ENCODE results near the gene CNPY4.
"Not testable (repeated sequence)": the region's sequence is repeated elsewhere in the genome, so short reads cannot be mapped to it uniquely, and the experiment has no call there.

The CNPY4 gene

GRCh38 chr7:100132126-100132525 lies 12.7 kb downstream of the CNPY4 start:
- TF ChIP-seq SP1 (IDR thresholded peaks at IDR 0.05) (no peak), FOXK2 (IDR thresholded peaks at IDR 0.05) (no peak), PKNOX1 (IDR thresholded peaks at IDR 0.05) (no peak), SUZ12 (IDR thresholded peaks at IDR 0.05) (no peak), ZNF384 (IDR thresholded peaks at IDR 0.05) (no peak), LEF1 (IDR thresholded peaks at IDR 0.05; ENCODE audit: borderline replicate concordance) (no peak), CTBP1 (IDR thresholded peaks at IDR 0.05; ENCODE audit: borderline replicate concordance) (no peak), FOXM1 (IDR thresholded peaks at IDR 0.05; ENCODE audit: borderline replicate concordance) (no peak), BHLHE40 (IDR thresholded peaks at IDR 0.05; ENCODE audit: borderline replicate concordance) (no peak), ARNT (IDR thresholded peaks at IDR 0.05) (no peak), TARDBP (IDR thresholded peaks at IDR 0.05) (no peak), NFRKB (IDR thresholded peaks at IDR 0.05) (no peak), FOXA1 (IDR thresholded peaks at IDR 0.05) (no peak), ELF4 (IDR thresholded peaks at IDR 0.05) (no peak), L3MBTL2 (conservative IDR thresholded peaks at IDR 0.05) (no peak), HDGF (IDR thresholded peaks at IDR 0.05; ENCODE audit: borderline replicate concordance) (no peak)
- CTCF ChIA-PET: interaction anchor here (0.6 to 1.9 kb wide), 11 partner anchors 9 to 279 kb away, joined by 3 to 13 read pairs (median 6); partner anchors contain the start of gene PVRIG
- DNase-seq (ENCODE audit: extremely low spot score): no peak
- POLR2A ChIA-PET: interaction anchor here (0.7 to 1.4 kb wide), 5 partner anchors 16 to 215 kb away, joined by 3 to 9 read pairs (median 3); partner anchors contain the start of genes AP4M1, LAMTOR4 and MCM7

- POLR2A ChIA-PET: interaction anchor here (0.7 to 1.4 kb wide), 5 partner anchors 16 to 214 kb away, joined by 3 to 9 read pairs (median 3); partner anchors contain the start of genes AP4M1, LAMTOR4 and MCM7
- peak; percentile 78 for DNase-seq (ENCODE audit: extremely low spot score)
- CTCF ChIA-PET: interaction anchor here (0.6 to 1.9 kb wide), 14 partner anchors 8 to 279 kb away, joined by 3 to 13 read pairs (median 6); partner anchors contain the start of genes LAMTOR4 and PVRIG
- no peak for TF ChIP-seq ARNT (IDR thresholded peaks at IDR 0.05)
These were observed 13.3 kb downstream of the CNPY4 start for GRCh38 chr7:100132697-100133151.

GRCh38 chr7:100137851-100138760 lies 18.7 kb downstream of the CNPY4 start:
- ChIA-PET CTCF (interaction anchor here (1.0 kb wide), 1 partner anchor 8 kb away, joined by 5 read pairs; no protein-coding TSS in a partner anchor), POLR2A (interaction anchor here (1.1 to 2.0 kb wide), 3 partner anchors 8 to 11 kb away, joined by 3 to 8 read pairs (median 7); partner anchors contain the start of genes LAMTOR4 and MBLAC1)
- DNase-seq (ENCODE audit: extremely low spot score): no peak
- no peak for TF ChIP-seq SUZ12 (IDR thresholded peaks at IDR 0.05)
- no peak for TF ChIP-seq CTBP1 (IDR thresholded peaks at IDR 0.05; ENCODE audit: borderline replicate concordance)
- no peak for TF ChIP-seq FOXM1 (IDR thresholded peaks at IDR 0.05; ENCODE audit: borderline replicate concordance)
- no peak for TF ChIP-seq PKNOX1 (IDR thresholded peaks at IDR 0.05)
- no peak for TF ChIP-seq TARDBP (IDR thresholded peaks at IDR 0.05)
- TF ChIP-seq ZNF384 (IDR thresholded peaks at IDR 0.05): no peak
- TF ChIP-seq LEF1 (IDR thresholded peaks at IDR 0.05; ENCODE audit: borderline replicate concordance): no peak
- TF ChIP-seq L3MBTL2 (conservative IDR thresholded peaks at IDR 0.05): no peak
- no peak for TF ChIP-seq ELF4 (IDR thresholded peaks at IDR 0.05)
- no peak for TF ChIP-seq HDGF (IDR thresholded peaks at IDR 0.05; ENCODE audit: borderline replicate concordance)
- TF ChIP-seq ARNT (IDR thresholded peaks at IDR 0.05): no peak

GRCh38 chr7:100141555-100141949 lies 22.1 kb downstream of the CNPY4 start:
- no peak for DNase-seq (ENCODE audit: extremely low spot score)
- ChIA-PET POLR2A (interaction anchor here (1.1 kb wide), 1 partner anchor 13 kb away, joined by 3 read pairs; no protein-coding TSS in a partner anchor), CTCF (interaction anchor here (1.5 to 3.0 kb wide), 3 partner anchors 9 to 17 kb away, joined by 3 to 10 read pairs (median 8); no protein-coding TSS in a partner anchor)
- TF ChIP-seq LEF1 (IDR thresholded peaks at IDR 0.05; ENCODE audit: borderline replicate concordance) (no peak), BHLHE40 (IDR thresholded peaks at IDR 0.05; ENCODE audit: borderline replicate concordance) (no peak), ZNF384 (IDR thresholded peaks at IDR 0.05) (no peak), CTBP1 (IDR thresholded peaks at IDR 0.05; ENCODE audit: borderline replicate concordance) (no peak)

GRCh38 chr7:100142461-100142860 lies 23.0 kb downstream of the CNPY4 start:
- TF ChIP-seq ARNT (IDR thresholded peaks at IDR 0.05): no peak
- no peak for TF ChIP-seq HDGF (IDR thresholded peaks at IDR 0.05; ENCODE audit: borderline replicate concordance)
- CTCF ChIA-PET: interaction anchor here (0.5 to 3.0 kb wide), 3 partner anchors 8 to 17 kb away, joined by 3 to 8 read pairs (median 3); no protein-coding TSS in a partner anchor
- DNase-seq (ENCODE audit: extremely low spot score): no peak
- POLR2A ChIA-PET: no interaction called here

GRCh38 chr7:100146350-100146749 lies 26.9 kb downstream of the CNPY4 start:
- POLR2A ChIA-PET; DNase-seq (ENCODE audit: extremely low spot score): not testable (repeated sequence)
- CTCF ChIA-PET: interaction anchor here (0.7 to 1.7 kb wide), 2 partner anchors 14 to 16 kb away, joined by 6 read pairs; no protein-coding TSS in a partner anchor

GRCh38 chr7:100147278-100147677 lies 27.8 kb downstream of the CNPY4 start:
- CTCF ChIA-PET: interaction anchor here (1.7 to 1.8 kb wide), 2 partner anchors 15 to 17 kb away, joined by 6 to 8 read pairs; no protein-coding TSS in a partner anchor
- no peak for DNase-seq (ENCODE audit: extremely low spot score)
- TF ChIP-seq TARDBP (IDR thresholded peaks at IDR 0.05) (no peak), BHLHE40 (IDR thresholded peaks at IDR 0.05; ENCODE audit: borderline replicate concordance) (no peak), FOXK2 (IDR thresholded peaks at IDR 0.05) (no peak), HDGF (IDR thresholded peaks at IDR 0.05; ENCODE audit: borderline replicate concordance) (no peak), SP1 (IDR thresholded peaks at IDR 0.05) (no peak), NFRKB (IDR thresholded peaks at IDR 0.05) (no peak), LEF1 (IDR thresholded peaks at IDR 0.05; ENCODE audit: borderline replicate concordance) (no peak), SUZ12 (IDR thresholded peaks at IDR 0.05) (no peak), ARNT (IDR thresholded peaks at IDR 0.05) (no peak), L3MBTL2 (conservative IDR thresholded peaks at IDR 0.05) (no peak), ELF4 (IDR thresholded peaks at IDR 0.05) (no peak), FOXA1 (IDR thresholded peaks at IDR 0.05) (no peak), CTBP1 (IDR thresholded peaks at IDR 0.05; ENCODE audit: borderline replicate concordance) (no peak)
- POLR2A ChIA-PET: interaction anchor here (0.8 to 2.4 kb wide), 6 partner anchors 10 to 46 kb away, joined by 3 to 23 read pairs (median 7); partner anchors contain the start of genes AP4M1, GPC2, MBLAC1 and MCM7

All from HEK293T (cell line).